A172 (cell line): ENCODE results near the gene EFR3B. TPM values are rescaled to one million over a fixed set of nuclear protein-coding genes. Genes with fewer than 3 reads are reported as not detected.
A peak's percentile ranks its signal among the peaks of the same experiment; 100 is the strongest.
"Not testable (repeated sequence)": the region's sequence is repeated elsewhere in the genome, so short reads cannot be mapped to it uniquely, and the experiment has no call there.

Experiments used
- DNase-seq: peaks from one replicate; pipeline ENCODE4 v3.0.0-alpha.2; 2015; ENCODE audit warnings: low spot score
- total RNA-seq: library from RNA; depleted of rRNA; stranded (reverse); fragments of >200 nt; shearing (Covaris generic); gene quantifications from 2 replicates; pipeline ENCODE4 v1.2.3, GENCODE V29; 2014

The EFR3B gene
- total RNA-seq, 1 experiment from 2014 or later, result 2.2 TPM

DNA sequence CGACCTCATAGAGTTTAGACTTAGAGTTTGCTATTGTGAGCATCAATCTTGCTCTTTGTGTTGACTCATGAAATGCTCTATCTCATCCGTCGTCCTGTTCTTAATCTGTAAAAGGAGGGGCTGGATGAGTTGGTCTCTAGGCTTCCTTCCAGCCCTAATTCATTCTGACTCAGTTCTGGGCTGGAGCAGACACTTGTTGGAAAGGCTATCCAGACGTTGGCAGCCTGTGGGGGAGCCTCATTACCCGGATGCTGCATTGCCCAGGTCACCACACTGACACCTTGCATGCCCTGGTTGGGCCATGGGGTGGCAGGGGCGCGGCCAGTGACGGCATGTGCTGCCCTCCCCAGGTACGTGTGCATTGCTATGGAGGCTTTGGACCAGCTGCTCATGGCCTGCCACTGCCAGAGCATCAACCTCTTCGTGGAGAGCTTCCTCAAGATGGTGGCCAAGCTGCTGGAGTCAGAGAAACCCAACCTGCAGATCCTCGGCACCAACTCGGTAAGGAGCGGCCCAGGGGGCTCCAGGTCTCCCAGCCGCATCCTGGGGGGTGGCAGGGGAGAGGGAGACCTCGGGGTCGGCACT lies 61.5 kb downstream of the EFR3B start:
- peak; percentile 97 for DNase-seq

- no peak for DNase-seq
Measured at GRCh38 chr2:25104736-25105135, 62.9 kb downstream of the EFR3B start.

DNA sequence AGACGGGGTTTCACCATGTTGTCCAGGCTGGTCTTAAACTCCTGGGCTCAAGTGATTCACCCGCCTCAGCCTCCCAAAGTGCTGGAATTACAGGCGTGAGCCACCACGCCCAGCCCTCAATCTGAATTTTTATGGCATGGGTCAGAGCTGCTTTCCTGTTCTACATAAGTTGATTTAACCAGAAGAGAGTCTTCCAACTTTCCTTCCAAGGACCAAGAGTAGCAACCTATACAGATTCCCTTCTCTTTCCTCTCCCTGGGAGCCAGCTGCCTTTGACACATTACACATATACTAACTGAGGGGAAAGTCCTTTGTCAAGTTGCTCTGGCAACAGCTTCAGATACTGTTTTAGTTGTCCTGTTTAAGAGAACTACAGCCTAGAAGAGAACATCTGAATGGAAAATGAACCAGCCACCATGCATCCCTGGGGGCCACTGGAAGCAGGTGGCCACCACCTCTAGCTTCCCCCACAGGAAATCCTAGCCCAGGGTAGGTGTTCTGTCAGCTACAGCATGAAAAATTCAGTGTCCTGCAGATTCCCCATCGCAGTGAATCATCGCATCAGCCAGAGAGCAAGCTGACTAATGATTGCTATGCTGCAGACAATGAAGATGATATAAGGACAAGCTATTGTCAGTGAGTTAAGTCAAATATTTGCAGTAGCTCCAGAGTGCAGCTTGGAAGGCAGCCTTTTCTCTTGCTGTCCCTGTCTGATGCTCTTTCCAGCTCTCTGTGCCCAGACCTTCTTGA lies 63.6 kb downstream of the EFR3B start:
- peak; percentile 90 for DNase-seq

- DNase-seq, result peak; percentile 21
Measured at GRCh38 chr2:25109822-25110221, 67.9 kb downstream of the EFR3B start.

GRCh38 chr2:25112113-25112512 lies 70.2 kb downstream of the EFR3B start:
- no peak for DNase-seq

DNA sequence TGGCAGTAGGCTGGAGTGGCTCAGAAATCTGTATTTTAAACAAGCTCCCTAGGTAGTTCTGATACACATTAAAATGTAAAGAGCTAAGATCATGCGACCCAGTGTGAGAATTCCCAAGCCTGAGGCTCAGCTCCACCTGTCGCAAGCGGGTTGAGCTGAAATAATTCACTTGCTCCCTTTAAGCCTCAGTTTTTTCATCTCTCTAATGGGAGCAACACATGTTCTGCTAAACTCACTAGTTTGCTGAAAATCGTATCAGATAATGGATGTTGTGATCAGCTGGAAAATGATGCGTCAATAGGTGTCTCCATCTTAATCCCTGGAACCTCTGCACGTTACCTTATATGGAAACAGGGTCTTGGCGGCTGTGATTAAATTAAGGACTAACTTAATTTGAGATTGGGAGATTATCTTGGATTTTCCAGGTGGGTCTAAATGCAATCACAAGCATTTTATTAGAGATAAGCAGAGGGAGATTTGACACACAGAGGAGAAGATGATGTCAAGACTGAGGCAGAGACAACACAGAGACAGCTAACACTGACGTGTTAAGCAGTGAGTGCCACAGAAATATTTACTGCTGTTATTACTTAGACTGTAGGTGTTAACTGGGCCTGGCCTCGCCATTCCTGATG lies 73.5 kb downstream of the EFR3B start:
- no peak for DNase-seq

- DNase-seq, result no peak
Measured at GRCh38 chr2:25115902-25116301, 74.0 kb downstream of the EFR3B start.

DNA sequence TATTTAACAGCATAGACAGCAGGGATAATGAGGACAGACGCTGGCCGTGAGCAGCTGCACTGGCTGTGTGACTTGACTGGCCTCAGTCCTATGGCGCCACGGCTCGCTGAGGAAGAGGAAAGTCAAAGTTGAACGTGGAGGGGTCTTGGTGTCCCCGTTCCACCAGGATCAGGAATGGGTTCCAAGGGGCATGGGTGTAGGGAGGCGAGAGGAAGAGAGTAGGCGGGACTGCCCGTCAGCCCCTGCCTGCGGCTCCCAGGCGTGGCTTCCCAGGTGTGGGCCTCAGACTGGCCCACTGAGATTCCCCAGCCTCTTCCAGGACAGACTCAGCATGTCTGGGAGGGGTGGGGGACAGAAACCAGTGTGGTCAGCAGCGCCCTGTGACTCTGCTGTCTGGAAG lies 75.1 kb downstream of the EFR3B start:
- no peak for DNase-seq

DNA sequence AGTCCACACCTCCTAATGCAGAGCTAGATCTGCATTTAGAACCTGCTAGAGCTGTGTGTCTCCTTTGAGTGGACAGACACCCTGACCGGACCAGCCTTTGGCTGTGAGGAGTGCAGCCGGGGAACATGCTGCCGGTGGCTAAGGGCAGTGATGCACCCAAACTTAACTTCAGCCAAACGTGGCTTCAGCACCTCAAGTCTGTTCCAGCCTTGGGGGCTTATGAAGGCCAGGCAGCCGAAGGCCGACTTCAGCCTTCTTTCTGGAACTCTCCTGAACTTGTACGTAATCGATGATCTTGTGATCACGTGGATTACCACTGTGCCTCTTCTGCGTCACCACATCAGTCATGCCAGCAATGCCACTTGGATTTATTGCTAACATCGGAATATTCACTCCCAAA lies 77.4 kb downstream of the EFR3B start:
- no peak for DNase-seq

GRCh38 chr2:25122367-25122766 lies 80.5 kb downstream of the EFR3B start:
- DNase-seq, result no peak

DNA sequence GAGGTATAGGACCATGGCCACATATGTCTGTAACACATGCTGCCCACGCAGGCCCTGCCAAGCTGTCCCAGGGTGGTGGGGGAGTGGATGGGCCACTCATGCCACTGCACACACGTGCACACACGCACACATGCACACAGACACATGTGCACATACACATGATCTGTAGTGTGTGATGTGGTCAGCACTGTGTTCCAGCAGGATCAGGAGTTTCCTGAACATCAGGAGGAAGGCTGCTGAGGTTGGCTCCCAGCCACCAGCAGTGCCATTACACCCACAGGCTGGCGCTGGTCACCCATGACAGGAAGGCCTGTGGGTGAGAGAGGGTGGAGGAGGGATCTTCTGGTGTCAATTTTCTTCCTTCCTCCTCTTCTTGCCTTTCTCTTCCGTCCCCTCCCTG lies 81.8 kb downstream of the EFR3B start:
- no peak for DNase-seq

DNA sequence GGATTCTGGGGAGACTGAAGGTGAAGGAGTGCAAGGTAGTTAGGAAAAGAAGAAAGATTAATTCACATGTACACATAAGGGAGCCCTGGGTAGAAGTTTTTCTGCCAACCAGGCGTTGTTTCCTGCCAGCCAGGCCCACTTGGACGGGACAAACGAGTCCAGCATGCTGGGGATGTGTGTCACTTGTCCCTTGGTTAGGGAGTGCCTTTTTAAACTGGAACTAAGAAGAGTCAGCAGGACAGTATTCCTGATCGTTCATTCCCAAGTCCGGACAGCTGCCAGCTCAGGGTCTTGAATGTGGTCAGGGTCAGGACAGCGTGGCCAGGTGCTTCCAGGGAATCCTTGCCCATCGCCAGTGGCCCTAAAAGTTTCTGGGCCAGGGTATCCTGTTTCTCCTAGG lies 83.3 kb downstream of the EFR3B start:
- no peak for DNase-seq

GRCh38 chr2:25125976-25126375 lies 84.1 kb downstream of the EFR3B start:
- no peak for DNase-seq

- not testable (repeated sequence) for DNase-seq
Measured at GRCh38 chr2:25127071-25127470, 85.2 kb downstream of the EFR3B start.

DNA sequence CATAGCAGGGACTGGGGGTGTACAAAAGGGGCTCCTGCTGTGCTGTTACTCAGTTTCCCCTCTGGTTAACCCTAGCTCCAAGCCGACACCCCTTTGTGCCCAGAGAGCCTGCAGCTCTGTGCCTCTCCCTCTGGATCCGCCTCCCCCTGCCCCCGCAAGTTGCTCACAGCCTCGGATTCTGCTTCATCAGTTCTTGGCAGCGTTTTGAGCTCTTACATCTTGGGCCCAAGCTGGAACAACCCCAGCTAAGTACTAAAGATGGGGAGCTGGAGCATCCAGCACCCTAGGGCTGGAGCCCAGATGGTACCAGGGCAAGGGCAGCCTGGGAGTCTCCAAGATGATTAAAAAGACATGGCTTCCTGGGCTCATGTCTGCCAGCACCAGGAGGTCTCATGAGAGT lies 85.8 kb downstream of the EFR3B start:
- DNase-seq, result no peak

- no peak for DNase-seq
Measured at GRCh38 chr2:25129901-25130520, 88.1 kb downstream of the EFR3B start.

- DNase-seq, result no peak
Measured at GRCh38 chr2:25131253-25131566, 89.3 kb downstream of the EFR3B start.

DNA sequence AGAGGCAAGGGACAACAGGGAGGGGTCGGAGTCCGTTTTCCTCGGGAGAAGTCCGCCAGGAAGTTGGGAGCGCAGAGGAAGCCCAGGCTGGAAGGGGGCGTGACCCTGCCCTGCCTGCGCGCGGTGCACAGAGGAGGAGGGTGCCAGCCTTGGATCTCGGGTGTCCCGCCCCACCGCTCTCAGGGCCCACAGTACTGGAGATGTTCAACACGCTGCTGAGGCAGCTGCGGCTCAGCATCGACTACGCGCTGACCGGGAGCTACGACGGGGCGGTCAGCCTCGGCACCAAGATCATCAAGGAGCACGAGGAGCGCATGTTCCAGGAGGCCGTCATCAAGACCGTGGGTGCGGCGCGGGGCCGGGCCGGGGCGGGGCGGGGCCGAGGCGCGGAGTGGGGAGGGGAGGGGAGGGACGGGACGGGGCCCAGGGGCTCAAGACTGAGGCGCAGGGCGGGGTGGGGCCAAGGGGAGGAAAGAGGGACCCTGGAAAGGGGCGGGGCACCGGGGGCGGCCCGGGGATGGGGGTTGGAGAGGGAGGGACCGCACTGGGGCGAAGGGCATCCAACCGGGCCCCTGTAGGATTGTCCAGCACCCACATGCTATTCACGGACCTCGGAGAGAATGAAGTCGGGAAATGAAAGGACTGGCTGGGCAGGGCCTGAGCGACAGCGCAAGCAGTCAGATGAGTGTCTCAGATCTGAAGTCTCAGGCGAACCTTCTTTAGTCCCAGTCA lies 89.9 kb downstream of the EFR3B start:
- DNase-seq, result no peak

DNA sequence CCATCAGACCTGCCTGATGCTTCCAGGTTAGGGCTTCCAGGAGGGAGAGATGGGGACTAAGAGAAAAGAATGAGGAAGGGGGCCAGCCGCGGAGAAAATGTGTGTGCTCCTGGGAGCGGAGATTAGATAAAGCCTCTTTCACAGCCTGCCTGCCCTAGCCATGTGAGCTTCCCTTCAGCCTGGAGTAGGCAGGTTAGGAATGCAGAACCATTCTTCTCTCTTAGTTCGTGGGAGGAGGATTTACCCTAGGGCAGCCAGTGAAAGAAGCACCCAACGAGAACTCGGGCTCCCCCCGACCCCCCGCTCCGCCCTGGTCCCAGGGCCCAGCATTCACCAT lies 90.4 kb downstream of the EFR3B start:
- no peak for DNase-seq

DNA sequence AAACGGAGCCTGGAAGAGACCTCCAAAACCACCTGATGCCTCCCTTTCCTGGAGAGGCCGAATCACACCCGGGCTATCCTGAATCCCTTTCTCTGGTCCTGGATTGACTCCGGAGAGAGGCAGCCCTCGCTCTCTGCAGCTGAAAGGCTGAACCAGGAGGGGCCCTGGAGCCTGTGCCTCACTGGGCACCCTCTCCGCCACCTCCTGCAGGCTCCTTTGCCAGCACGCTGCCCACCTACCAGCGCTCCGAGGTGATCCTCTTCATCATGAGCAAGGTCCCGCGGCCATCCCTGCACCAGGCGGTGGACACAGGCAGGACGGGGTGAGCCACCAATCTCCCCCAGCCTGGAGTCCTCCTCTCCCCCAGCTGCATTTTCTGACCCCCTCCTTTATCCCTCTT lies 90.8 kb downstream of the EFR3B start:
- DNase-seq, result no peak

DNA sequence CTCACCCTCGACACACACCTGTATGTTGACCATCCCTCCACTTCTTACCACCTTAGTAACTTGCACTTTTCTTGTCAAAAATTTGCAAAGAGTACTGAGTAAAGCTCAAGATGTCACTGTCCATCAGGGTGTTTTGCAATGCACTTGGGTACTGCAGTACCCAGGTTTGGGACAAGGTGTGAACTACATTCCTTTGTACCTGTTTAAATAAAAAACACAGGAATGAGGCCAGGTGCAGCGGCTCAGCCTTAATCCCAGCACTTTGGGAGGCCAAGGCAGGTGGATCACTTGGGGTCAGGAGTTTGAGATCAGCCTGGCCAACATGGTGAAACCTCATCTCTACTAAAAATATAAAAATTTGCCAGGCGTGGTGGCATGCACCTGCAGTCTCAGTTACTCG lies 98.7 kb downstream of the EFR3B start:
- not testable (repeated sequence) for DNase-seq

DNA sequence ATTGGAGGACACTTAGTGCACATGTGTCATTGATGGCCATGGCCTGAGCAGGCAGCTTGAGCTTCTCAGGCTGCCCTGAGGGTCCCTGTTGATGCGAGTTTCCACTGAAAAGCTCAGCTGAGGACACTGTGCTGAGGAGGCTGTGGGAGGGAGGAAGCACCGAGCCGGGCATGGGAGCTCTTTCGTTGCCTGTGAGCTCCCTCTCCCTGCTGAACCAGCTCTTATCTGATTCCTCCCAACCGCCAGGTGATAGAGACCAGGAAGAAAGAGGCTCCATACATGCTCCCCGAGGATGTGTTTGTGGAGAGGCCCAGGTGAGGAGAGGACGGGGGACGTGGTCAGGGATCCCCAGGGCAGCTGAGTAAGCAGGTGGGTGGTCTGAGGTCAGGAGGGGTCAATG lies 99.2 kb downstream of the EFR3B start:
- no peak for DNase-seq
